GM21515 (cell line): ENCODE data around the gene BARHL2.

Experiments used
- ATAC-seq: cut with Tn5 transposase; IDR thresholded peaks from one replicate; pipeline ENCODE4 v1.9.1; 2021; ENCODE audit not compliant: unreplicated experiment

The BARHL2 gene

DNA sequence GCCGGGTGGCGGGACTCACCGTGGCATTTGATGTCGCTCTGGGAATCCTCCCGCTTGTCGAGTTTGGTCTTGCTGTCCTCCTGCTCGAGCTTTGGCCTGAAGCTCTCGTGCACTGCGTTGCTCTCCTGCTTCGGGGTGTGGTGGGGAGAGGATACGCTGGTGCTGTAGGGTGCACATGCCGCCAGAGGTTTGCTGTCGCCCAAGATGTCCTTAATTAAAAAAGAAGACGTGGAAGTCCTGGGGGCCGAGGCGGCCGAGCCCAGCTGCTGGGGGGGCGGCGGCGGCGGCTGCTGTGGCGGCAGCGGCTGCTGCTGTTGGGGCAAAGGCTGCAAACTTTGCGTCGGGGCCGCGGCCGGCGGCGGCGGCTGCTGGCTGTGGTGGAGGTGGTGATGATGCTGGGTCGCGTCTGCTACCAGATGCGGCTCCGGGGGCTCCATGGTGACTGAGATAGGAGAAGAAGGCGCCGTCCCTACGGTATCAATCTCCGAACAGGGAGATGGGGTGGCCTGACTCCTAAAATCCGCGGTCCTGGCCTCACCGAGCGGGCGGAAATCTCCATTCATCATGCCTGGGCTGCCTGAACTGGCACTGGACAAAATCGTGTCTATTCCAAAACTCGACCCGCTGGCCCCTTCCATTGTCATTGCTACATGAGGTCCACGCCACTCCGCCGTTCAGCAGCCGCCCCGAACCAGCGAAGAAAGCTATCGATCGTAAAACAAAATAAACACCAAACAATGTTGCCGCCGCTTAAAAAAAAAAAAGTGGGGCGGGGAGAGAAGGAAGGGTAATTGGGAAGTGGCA lies at the start of gene BARHL2:
BARHL2 (minus strand) TSS at position 751 of the 804 bp plus-strand sequence; CDS start at position 644, 107 bp downstream.
- ATAC-seq, result no peak

DNA sequence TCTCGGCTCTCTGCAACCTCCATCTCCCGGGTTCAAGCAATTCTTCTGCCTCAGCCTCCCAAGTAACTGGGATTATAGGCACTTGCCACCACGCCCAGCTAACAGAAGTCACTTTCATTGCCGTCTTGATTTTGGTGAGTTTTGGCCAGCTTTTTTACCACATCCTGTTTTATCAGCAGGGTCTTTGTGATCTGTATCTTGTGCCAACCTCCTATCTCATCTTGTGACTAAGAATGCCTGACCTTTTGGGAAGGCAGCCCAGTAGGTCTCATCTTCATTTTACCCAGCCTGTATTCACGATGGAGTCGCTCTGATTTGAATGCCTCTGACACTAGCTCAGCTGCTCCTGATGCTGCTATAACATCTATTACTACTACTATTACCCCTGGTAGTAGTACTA lies 46.8 kb upstream of the BARHL2 start:
- no peak for ATAC-seq

DNA sequence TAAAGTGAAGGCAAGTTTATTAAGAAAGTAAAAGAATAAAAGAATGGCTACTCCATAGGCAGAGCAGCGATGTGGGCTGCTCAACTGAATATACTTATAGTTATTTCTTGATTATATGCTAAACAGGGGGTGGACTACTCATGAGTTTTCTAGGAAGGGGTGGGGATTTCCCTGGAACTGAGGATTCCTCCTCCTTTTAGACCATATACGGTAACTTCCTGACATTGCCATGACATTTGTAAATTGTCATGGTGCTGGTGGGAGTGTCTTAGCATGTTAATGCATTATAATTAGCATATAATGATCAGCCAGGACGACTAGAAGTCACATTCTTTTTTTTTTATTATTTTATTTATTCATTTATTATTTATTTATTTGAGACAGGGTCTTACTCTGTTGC lies 46.4 kb upstream of the BARHL2 start:
- ATAC-seq, result no peak

DNA sequence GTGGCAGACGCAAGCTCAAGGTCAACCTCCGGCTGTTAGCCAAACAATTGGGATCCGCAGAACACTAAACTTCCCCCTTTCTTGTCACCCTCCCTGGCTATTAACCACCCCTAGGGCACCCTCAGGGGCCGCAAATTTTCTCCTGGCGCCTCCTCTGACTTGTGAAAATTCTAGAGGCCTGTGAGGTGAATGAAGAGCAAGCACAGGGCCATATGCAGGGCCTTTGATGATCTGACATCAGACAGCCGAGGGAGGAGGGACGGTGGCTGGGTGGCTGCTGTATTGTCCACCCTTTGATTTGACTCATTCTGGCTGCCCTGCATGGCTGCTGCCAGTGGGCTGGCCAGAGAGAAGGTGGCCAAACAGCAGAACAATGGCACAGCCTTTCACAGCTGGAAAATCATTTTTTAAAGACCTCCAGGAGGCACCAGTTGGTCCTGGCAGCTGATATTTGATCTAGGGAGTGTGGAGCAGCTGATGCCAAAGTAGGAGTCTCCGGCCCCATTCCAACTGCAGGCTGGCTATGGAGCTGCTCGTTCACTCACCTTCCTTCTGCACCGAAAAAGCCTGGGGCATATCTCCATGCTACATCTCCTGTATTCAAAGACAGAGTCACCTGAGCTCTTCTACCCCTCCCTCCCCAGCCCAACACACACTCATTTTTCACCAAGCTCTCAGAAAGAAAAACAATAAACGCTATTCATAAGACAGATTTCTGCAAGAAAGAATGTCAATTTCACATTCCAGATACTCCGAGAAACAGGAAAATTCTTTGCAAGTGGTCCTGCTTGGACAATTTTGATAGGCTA lies 44.9 kb upstream of the BARHL2 start:
- no peak for ATAC-seq

DNA sequence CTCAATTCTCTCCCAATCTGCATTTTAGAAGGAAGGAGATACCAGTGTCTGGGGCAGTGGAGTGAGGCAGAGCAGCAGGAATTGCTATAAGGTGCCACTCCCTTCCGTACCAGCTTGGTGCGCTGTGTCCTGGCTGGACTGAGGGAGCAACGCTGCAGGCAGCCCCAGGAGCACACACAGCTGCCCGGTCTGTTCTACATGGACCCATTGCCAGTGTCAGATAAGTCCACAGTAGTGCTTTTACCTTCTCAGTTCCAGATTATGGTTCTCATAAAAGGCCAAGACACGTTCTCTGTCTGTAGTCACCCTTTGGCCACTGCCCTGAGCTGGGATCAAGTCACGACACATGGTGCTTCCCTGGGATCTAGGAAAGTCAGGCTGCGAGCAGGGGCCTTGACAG lies 44.1 kb upstream of the BARHL2 start:
- no peak for ATAC-seq

DNA sequence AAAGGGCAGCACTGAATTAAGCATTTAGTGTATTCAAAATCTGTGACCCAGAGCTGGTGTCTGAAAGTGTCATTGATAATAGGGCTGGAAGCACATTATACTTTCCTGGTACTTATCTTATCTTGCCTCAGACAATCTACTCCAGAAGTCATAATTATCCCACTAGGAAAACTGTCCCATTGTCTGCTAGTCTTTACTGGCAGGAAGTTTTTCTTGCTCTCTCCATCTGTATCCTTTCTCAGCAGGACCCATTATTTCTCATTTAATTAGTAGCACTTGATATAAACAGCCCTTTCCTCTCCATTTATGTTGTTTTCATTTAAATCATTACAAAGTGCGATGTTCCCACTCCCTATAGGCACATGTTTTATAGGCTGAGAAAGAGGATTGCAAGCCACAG lies 36.5 kb upstream of the BARHL2 start:
- ATAC-seq, result no peak

DNA sequence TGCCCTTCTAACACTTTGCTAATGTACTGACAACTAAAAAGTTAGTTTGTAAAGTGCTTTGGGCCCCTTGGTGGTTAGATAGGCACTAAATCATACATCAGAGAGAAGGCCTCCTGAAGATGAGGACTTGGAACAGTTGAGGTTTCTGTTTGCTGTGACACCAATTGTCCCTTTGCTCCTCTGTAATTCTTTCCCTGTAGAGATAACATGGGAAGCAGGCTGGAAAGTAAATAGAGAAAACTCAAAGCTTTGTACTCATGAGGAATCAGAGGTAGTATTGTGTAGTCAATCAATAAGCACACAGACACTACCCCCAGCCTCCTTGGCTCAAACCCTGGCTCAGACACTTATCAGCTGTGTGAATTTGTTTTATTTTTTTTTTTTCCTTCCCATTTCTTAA lies 31.6 kb upstream of the BARHL2 start:
- ATAC-seq, result no peak

DNA sequence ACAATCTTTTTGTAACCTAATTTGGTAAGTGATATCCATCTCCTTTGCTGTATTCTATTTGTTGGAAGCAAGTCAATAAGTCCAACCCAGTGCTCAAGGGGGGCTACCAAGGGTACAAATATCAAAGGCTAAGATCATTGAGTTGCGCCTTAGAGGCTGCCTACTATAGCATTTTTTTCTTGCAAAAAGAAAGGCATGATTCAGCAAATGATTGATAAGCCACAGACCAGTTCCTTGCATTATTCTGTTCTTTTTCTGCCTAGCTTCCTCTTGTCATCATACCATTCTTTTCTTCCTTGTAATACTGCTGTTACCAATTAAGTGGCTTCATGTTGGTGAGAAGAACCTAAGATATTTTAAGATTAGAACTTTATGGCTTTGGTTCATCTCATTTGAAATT lies 29.8 kb upstream of the BARHL2 start:
- ATAC-seq, result no peak

DNA sequence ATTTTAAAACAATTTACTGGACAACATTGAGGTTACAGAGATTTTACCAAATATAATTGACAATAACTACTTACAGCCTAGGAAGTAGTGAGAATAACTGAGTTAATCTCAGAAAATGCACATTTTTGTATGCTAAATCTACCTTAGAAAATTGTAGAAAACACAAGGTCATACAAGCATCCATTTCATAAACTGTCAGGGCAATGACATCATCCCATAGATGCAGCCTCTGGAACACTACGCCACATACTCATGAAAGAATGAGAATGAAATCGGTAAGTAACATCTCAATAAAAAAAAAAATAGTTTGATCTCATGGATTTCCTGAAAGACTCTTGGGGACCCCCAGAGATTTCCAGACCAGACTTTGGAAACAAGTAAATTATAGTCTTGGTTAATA lies 28.9 kb upstream of the BARHL2 start:
- no peak for ATAC-seq

DNA sequence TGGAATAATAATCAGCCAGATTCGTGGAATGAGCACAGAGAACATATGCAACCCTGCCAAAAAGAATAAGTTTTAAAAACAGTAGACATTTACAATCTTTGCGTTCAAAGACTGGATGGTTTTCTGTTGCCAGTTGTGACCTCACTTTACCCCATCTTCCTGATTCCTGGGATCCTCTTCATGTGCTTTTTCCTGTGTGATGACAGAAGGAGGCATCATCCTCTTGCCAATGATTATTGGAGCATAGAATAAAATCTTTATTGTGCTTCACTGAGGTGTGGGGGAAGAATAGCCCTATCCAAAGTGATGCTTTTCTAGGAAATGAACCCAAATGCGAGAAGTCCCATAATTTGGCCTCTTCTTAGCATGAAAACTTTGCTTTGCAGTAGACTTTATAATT lies 15.0 kb upstream of the BARHL2 start:
- no peak for ATAC-seq

DNA sequence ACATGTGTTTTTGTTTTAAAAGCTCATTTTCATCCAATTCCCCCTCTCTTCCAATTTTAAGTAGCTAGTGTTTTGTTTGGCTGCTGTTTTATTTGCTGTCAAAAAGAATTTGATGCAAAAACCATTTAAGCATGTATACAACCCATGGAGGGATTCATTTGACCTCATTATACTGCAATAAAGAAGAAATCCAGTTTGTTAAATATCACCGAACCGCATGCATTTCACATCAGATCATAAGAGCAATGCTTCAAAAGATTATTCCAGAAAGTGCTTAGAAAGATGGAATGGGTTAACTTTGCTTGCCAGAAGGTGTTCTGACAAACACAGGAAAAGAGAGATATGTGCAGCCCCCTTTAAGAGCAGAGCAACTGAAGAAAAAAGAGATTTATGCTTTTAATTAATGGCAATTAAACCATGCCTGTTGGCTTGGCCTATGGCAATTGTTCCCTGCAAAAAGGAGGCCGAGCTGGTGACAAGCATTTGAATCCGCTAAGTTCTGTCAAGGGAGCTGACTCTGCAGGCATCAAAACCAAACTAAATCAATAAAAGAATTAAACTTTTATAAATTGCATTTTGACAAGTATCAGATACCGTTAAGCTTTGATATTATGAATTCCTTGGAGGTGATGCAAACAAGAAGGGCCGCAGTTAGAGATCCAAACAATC lies 14.4 kb upstream of the BARHL2 start:
- no peak for ATAC-seq

DNA sequence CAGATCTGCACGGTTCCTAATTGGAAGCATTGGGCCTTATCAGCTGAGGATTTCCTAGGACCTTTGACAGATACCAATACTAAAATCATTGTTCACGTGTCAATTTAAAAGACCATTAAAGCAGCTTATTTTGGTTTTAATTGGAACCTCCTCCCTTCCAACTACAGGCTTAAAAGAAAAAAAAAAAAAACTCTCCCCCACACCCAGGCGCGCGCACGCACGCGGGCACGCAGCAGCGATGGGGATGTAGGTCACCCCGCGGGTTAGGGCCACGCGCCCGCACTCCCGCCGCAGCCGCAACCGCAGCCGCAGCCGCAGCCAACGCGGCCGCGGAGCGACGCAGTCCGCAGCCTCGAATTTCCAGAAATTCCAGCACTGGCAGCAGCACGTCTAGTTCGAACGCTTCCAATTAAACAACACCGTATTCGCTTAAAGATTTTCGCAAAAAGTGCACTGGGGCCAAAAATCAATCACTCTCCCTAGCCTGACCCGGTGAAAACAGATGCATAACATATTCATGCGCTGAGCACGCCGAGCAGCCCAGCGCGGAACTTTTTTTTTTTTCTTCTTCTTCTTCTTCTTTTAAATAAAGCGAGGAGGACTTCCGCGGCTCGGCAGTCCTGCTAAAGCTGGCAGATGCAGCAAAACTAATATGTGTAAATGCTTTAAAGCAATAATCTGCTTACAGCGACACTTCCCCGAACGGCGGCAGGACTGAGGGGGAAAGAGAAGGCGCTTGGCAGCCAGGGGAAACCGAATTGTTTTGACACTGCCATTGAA lies 13.3 kb upstream of the BARHL2 start:
- no peak for ATAC-seq

DNA sequence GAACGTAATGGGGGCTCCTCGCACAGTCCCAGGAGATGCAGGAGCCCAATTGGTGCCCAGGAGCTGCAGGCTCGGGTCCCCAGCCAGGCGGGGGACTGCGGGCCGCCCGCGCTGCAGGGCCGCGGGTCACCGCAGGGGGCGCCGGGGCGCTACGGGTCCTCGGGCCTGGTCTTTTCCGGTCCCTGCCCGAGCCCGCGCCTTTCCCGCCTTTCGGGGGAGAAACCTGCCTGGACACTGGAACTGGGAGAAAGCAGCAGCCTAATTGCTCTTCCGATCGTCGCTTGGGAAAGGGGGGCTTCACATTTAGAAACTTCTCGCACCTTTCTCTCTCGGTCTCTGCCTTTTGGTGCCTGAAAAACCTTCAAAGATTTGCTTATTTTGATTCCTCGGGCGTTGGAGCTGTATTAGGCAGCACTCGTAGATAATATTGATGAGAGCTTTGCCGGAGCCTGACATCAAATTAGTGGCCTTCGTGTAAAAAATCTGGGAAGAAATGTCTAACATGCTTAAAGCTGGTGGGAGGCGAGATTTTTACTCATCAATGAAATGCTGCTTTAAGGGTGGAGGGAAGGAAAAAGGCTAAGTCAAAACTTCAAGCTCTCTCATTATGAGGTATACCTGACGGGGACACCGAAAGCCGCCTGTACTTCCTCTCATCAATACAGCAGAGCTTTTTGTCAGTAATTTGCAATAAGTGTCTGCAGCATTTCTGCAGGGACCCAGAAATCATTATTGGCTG lies 12.6 kb upstream of the BARHL2 start:
- no peak for ATAC-seq

DNA sequence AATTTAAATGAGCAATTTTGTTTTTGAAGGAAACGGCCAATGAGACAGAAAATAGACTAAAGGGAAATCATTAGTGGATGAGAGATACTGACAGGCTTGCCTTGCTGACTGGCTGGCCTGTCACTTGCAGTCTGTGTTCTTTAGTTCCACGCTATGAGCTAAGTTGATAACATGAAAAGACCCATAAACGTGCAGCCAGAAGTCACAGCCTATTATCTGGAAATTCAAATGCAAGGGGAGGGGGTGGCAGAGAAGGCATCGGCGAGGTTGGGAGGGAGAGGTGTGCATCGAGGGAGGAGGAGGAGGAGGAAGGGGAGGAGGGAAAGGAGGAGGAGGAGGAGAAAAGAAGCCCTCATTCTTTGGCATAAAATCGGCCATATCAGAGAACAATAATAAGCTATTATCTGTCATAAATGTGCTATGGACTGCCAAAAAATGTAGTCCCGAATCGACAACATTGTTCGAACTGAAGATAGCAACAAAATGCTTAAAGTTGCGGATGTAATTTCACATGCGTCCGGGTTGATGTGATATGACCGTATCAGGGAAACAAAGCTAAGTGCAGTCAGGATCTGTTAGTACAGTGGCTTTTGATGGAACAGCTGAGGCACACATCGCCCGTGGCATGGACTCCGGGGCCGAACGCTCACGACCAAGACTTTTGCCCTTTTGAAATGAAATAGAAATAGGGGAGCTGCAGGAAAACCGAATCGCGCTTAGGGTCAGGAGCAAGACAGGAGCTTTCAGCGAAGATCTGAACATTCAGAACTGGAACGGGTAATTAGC lies 11.6 kb upstream of the BARHL2 start:
- ATAC-seq, result no peak

DNA sequence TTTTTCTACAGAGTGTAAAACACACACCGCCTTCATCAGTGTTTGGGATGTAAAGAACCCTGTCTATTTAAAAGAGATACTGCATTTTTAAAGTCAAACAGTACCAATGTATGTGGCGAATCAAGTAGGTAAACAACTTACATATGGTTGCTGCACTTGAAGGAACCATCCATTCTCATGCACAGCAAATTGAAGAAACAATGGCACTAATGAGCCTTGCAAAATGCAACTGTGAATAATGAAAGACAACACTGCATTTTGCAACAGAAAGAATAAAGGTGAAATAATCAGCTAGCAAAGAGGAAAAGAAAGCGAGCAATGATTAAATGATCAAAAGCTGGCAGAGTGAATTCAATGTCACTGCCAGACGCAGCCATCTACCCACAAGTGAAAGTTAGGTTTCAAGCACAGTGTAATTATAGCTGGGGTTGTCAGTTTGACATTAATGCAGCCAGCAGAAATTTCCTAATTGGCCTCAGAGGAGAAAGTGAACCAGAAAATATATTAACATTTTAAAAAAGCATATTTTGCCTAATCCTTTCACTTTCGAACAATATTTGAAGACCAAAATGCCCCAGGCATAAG lies 10.9 kb upstream of the BARHL2 start:
- ATAC-seq, result no peak

DNA sequence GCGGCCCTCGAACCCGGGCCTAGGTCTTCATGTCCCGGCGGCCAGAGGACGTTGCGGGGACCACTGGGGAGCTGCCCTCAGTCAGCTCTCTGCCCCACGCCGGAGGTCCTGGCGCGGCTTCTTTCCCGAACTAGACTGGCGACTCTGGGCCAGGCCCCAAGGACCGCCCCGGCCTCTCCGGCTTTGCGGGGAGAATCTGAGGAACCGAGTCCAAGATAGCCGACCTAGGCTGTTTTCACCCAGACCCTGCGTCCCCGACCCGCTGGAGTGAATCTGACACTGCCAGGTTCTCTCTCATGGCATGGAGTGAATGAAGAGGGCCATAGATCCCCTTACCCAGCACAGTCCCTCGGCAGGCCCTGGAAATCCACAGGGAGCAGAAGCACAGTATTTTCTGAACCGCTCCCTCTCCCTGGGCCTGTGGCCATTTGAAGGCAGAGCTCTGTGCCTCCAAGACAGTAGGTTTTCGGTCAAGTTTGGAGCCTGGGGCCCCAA lies 9.9 kb upstream of the BARHL2 start:
- ATAC-seq, result no peak

DNA sequence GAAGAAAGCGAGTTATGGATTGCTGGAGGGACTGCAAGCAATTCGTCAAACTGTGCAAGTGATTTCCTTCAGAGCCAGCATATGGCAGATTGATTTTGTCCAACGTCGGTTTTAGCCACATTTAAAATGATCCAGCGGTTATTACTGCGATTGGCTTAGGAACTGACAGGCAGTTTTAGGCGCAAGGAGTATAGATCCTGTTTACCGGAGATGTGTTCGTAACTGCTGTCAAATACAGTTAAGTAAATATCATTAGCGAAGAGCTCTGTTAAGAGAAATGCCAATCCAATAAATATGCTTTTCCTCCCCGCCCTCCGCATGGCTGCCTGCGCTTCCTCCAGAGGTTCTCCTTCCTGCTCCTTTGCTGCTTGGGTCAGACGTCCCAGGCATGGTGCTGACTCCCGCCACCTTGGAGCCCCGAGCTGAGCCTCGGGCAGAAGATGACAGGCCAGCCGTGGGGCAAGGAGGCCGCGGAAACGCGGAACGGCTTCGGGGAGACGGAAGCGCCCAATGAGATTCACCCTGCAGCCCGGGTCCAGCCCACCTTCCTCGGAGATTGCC lies 9.4 kb upstream of the BARHL2 start:
- no peak for ATAC-seq

DNA sequence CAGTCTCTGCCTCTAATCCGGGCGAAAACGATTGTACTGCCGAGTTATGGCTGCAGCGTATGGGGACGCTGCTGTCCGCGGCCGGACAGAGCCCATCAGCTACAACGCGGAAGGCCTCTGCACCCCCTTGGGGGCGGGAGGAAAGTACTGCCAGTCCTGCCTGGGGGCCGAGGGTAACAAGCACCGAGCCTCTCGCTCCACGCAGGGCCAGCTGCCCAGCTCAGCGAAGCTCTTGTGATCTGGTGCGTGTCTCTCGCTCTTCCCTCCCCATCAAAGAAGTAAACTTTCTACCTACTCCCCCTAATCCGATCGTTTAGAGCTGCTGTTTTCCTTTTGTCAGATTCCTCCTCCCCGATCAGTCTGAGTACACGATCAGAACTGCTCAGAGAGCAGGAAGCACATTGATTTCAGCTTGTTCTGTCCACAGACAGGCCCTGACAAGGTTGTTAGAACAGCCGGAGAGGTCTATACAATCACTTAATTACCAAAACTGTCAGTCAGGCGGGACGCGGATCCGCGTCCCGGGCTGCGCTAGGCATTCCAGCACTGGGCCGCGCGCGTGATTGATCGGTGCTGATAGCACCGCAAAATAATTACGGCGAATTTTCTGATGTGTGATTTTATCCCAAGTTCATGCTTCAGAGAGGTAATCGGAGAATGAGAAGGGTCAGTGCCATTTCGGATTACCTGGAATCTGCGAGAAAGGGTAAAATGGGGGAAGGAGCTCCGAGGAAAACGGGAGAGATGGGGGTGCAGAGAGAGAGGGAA lies 8.7 kb upstream of the BARHL2 start:
- ATAC-seq, result no peak
